ENCODE measurements around the gene NADK2.

NADK2 gene

GRCh38 chr5:36246036-36246800 lies 4.5 kb upstream of the NADK2 start:
- no peak for DNase-seq (ENCODE audit: low read depth)

- no peak for DNase-seq (ENCODE audit: low read depth)
Measured at GRCh38 chr5:36244076-36244475, 2.4 kb upstream of the NADK2 start.

- no peak for DNase-seq (ENCODE audit: low read depth)
Measured at GRCh38 chr5:36243653-36244052, 1.9 kb upstream of the NADK2 start.

GRCh38 chr5:36242534-36243485 lies 1.1 kb upstream of the NADK2 start:
- DNase-seq (ENCODE audit: low read depth): no peak

GRCh38 chr5:36240779-36241630 lies 720 bp downstream of the NADK2 start:
- DNase-seq (ENCODE audit: low read depth): peak; percentile 6

- DNase-seq (ENCODE audit: low read depth): no peak
Measured at GRCh38 chr5:36239370-36240293, 2.1 kb downstream of the NADK2 start.

GRCh38 chr5:36238502-36239295 lies 3.0 kb downstream of the NADK2 start:
- DNase-seq (ENCODE audit: low read depth): no peak

GRCh38 chr5:36237751-36238150 lies 4.0 kb downstream of the NADK2 start:
- no peak for DNase-seq (ENCODE audit: low read depth)

- DNase-seq (ENCODE audit: low read depth): no peak
Measured at GRCh38 chr5:36236801-36237200, 4.9 kb downstream of the NADK2 start.

GRCh38 chr5:36232533-36232932 lies 9.2 kb downstream of the NADK2 start:
- no peak for DNase-seq (ENCODE audit: low read depth)

GRCh38 chr5:36230151-36230790 lies 11.5 kb downstream of the NADK2 start:
- DNase-seq (ENCODE audit: low read depth): no peak

- no peak for DNase-seq (ENCODE audit: low read depth)
Measured at GRCh38 chr5:36228505-36228904, 13.2 kb downstream of the NADK2 start.

- no peak for DNase-seq (ENCODE audit: low read depth)
Measured at GRCh38 chr5:36227046-36227445, 14.7 kb downstream of the NADK2 start.

GRCh38 chr5:36222620-36223019 lies 19.1 kb downstream of the NADK2 start:
- DNase-seq (ENCODE audit: low read depth): no peak

GRCh38 chr5:36217988-36218387 lies 23.7 kb downstream of the NADK2 start:
- no peak for DNase-seq (ENCODE audit: low read depth)

- DNase-seq (ENCODE audit: low read depth): no peak
Measured at GRCh38 chr5:36217567-36217966, 24.2 kb downstream of the NADK2 start.

- DNase-seq (ENCODE audit: low read depth): no peak
Measured at GRCh38 chr5:36215910-36216309, 25.8 kb downstream of the NADK2 start.

GRCh38 chr5:36214436-36214835 lies 27.3 kb downstream of the NADK2 start:
- no peak for DNase-seq (ENCODE audit: low read depth)

GRCh38 chr5:36209664-36210063 lies 32.1 kb downstream of the NADK2 start:
- DNase-seq (ENCODE audit: low read depth): no peak

- no peak for DNase-seq (ENCODE audit: low read depth)
Measured at GRCh38 chr5:36208786-36209185, 32.9 kb downstream of the NADK2 start.
